ENCODE measurements around the gene CHRM1.

DNA sequence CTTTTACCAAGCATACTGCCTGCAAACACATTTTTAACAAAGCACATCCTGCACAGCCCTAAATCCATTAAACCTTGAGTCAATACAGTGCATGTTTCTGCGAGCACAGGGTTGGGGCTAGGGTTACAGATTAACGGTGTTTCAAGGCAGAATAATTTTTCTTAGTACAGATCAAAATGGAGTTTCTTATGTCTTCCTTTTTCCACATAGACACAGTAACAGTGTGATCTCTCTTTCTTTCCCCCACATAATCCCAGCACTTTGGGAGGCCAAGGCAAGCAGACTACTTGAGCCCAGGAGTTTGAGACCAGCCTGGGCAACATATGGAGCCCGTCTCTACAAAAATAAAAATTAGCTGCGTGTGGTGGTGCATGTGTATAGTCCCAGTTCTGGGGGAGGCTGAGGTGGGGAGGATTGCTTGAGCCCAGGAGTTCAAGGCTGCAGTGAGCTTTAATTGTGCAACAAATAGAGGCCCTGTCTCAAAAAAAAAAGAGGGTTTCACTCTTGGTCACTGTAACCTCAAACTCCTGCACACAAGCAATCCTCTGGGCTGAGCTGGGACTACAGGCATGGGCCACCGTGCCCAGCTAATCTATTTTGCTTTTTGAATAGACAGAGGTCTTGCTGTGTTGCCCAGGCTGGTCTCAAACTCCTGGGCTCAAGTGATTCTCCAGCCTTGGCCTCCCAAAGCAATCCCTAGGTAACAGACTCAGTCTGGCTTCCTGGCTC is 60.2 kb downstream of the CHRM1 start:
- TF ChIP-seq, protein P1, sequence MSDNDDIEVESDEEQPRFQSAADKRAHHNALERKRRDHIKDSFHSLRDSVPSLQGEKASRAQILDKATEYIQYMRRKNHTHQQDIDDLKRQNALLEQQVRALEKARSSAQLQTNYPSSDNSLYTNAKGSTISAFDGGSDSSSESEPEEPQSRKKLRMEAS (IDR thresholded peaks at IDR 0.05): no peak
- TF ChIP-seq TCF12 (IDR thresholded peaks at IDR 0.05; ENCODE audit: low read depth): no peak
- TF ChIP-seq NFIC (IDR thresholded peaks at IDR 0.05): no peak
- TF ChIP-seq CEBPB (IDR thresholded peaks at IDR 0.05): no peak
- TF ChIP-seq, protein P2, sequence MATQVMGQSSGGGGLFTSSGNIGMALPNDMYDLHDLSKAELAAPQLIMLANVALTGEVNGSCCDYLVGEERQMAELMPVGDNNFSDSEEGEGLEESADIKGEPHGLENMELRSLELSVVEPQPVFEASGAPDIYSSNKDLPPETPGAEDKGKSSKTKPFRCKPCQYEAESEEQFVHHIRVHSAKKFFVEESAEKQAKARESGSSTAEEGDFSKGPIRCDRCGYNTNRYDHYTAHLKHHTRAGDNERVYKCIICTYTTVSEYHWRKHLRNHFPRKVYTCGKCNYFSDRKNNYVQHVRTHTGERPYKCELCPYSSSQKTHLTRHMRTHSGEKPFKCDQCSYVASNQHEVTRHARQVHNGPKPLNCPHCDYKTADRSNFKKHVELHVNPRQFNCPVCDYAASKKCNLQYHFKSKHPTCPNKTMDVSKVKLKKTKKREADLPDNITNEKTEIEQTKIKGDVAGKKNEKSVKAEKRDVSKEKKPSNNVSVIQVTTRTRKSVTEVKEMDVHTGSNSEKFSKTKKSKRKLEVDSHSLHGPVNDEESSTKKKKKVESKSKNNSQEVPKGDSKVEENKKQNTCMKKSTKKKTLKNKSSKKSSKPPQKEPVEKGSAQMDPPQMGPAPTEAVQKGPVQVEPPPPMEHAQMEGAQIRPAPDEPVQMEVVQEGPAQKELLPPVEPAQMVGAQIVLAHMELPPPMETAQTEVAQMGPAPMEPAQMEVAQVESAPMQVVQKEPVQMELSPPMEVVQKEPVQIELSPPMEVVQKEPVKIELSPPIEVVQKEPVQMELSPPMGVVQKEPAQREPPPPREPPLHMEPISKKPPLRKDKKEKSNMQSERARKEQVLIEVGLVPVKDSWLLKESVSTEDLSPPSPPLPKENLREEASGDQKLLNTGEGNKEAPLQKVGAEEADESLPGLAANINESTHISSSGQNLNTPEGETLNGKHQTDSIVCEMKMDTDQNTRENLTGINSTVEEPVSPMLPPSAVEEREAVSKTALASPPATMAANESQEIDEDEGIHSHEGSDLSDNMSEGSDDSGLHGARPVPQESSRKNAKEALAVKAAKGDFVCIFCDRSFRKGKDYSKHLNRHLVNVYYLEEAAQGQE (IDR thresholded peaks at IDR 0.05; ENCODE audit: low read depth): no peak
- TF ChIP-seq CREB1 (IDR thresholded peaks at IDR 0.05; ENCODE audit: low read depth): no peak
- no peak for TF ChIP-seq EP300 (IDR thresholded peaks at IDR 0.05; ENCODE audit: borderline replicate concordance)
- TF ChIP-seq YY1 (IDR thresholded peaks at IDR 0.05; ENCODE audit: low read depth): no peak
- no peak for TF ChIP-seq EGR1 (IDR thresholded peaks at IDR 0.05)
- TF ChIP-seq, protein P3, sequence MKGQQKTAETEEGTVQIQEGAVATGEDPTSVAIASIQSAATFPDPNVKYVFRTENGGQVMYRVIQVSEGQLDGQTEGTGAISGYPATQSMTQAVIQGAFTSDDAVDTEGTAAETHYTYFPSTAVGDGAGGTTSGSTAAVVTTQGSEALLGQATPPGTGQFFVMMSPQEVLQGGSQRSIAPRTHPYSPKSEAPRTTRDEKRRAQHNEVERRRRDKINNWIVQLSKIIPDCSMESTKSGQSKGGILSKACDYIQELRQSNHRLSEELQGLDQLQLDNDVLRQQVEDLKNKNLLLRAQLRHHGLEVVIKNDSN (IDR thresholded peaks at IDR 0.05): no peak
- TF ChIP-seq TAF1 (IDR thresholded peaks at IDR 0.05; ENCODE audit: low read depth): no peak
- no peak for TF ChIP-seq TEAD4 (IDR thresholded peaks at IDR 0.05)
- TF ChIP-seq RAD21 (IDR thresholded peaks at IDR 0.05; ENCODE audit: low read depth): no peak
